Fibroblast of gingiva (primary cell): Measurements from ENCODE around the gene CKM.
"Not testable (repeated sequence)": the region's sequence is repeated elsewhere in the genome, so short reads cannot be mapped to it uniquely, and the experiment has no call there.

Experiments
- DNase-seq: peaks from one replicate; pipeline ENCODE4 v3.0.0-alpha.2; 2011; ENCODE audit warnings: low read depth

The CKM gene

GRCh38 chr19:45349126-45349415 is 26.4 kb upstream of the CKM start:
- DNase-seq: no peak

GRCh38 chr19:45348367-45349125 is 25.9 kb upstream of the CKM start:
- DNase-seq: no peak

- no peak for DNase-seq
Measured at GRCh38 chr19:45347570-45348366, 25.1 kb upstream of the CKM start.

- no peak for DNase-seq
Measured at GRCh38 chr19:45346449-45346848, 23.8 kb upstream of the CKM start.

- no peak for DNase-seq
Measured at GRCh38 chr19:45345506-45345860, 22.8 kb upstream of the CKM start.

- no peak for DNase-seq
Measured at GRCh38 chr19:45344621-45345505, 22.2 kb upstream of the CKM start.

- DNase-seq: no peak
Measured at GRCh38 chr19:45342911-45343310, 20.2 kb upstream of the CKM start.

GRCh38 chr19:45340899-45341453 is 18.3 kb upstream of the CKM start:
- DNase-seq: no peak

- no peak for DNase-seq
Measured at GRCh38 chr19:45340232-45340898, 17.7 kb upstream of the CKM start, which contains the start of gene KLC3. Gene KLC3 (plus strand): TSS chr19:45340750. CDS start chr19:45345542, 4,792 bp downstream.

GRCh38 chr19:45339629-45340028 is 17.0 kb upstream of the CKM start:
- no peak for DNase-seq

GRCh38 chr19:45336696-45337251 is 14.1 kb upstream of the CKM start:
- DNase-seq: no peak

- DNase-seq: not testable (repeated sequence)
Measured at GRCh38 chr19:45334881-45335280, 12.2 kb upstream of the CKM start.

GRCh38 chr19:45333609-45334303 is 11.1 kb upstream of the CKM start:
- no peak for DNase-seq

GRCh38 chr19:45331411-45331810 is 8.7 kb upstream of the CKM start:
- no peak for DNase-seq

- DNase-seq: no peak
Measured at GRCh38 chr19:45327404-45328143, 4.9 kb upstream of the CKM start.

GRCh38 chr19:45324349-45324907 is 1.8 kb upstream of the CKM start:
- no peak for DNase-seq

GRCh38 chr19:45323671-45324081 is 1.0 kb upstream of the CKM start:
- no peak for DNase-seq

GRCh38 chr19:45322311-45322710 is 364 bp downstream of the CKM start:
- DNase-seq: no peak

- no peak for DNase-seq
Measured at GRCh38 chr19:45321848-45322247, 827 bp downstream of the CKM start.
